Measurements from ENCODE around the gene PLCH2. TPM values are rescaled to one million over a fixed set of nuclear protein-coding genes. Genes with fewer than 3 reads are reported as not detected.

Gene PLCH2
- total and polyA plus RNA-seq, 2 of the 13 experiments (the other 11 are each of a cell fraction or from before 2014, with no cell fraction given), result 0.15 to 0.67 TPM

DNA sequence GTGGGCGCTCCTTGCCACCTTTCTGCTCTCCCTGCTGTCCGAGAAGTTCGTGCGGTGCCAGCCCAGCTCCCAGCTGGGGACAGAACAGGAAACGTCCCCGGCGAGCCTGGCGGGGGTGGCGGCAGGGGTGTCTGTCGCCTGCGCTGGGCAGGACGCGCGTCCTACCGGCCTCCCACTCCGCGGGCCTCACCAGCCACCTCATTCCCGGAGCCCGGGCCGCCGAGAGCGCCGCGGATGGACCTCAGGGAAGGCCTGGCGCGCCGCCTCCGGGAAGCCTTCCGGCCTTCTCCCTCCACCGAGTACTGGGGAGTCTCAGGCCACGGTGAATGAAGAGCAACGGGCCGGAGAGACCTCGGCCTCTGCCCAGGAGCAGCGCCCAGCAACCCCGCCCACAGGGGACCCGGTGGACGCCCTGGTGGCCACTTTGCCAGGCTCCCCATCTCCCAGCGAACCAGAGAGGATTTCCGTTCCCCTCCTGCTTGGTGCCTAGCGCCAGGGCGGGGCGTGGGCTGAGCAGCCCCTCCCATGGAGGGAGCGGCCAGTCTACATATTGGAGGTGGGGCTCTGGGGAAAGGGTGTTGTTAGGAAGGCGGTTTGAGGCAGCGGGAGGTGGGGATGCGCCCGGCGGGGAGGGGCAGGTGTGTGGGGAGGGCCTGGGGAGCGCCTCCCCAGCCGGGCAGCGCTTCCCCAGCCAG lies 70.6 kb downstream of the PLCH2 start (continued):
- peak; percentile 49; the same call in 1 of the 2 replicates for TF ChIP-seq ZBTB2 (CRISPR knock-in tag; IDR thresholded peaks at IDR 0.05; ENCODE audit: low read depth)
- no peak for TF ChIP-seq ZNF629 (CRISPR knock-in tag; conservative IDR thresholded peaks at IDR 0.05)
- no peak for TF ChIP-seq ZNF256 (CRISPR knock-in tag; conservative IDR thresholded peaks at IDR 0.05)
- TF ChIP-seq SALL2 (CRISPR knock-in tag; IDR thresholded peaks at IDR 0.05), result peak; percentile 76; the same call in 1 of the 2 replicates
- 0 out of 2 replicates have a peak, but pooled peaks have one; percentile 10 for TF ChIP-seq ZSCAN21 (CRISPR knock-in tag; IDR thresholded peaks at IDR 0.05; ENCODE audit: borderline replicate concordance)
- TF ChIP-seq ZNF251 (CRISPR knock-in tag; IDR thresholded peaks at IDR 0.05), result no peak
- no peak for TF ChIP-seq KAT7 (CRISPR knock-in tag; IDR thresholded peaks at IDR 0.05; ENCODE audit: borderline replicate concordance)
- TF ChIP-seq, protein P1, sequence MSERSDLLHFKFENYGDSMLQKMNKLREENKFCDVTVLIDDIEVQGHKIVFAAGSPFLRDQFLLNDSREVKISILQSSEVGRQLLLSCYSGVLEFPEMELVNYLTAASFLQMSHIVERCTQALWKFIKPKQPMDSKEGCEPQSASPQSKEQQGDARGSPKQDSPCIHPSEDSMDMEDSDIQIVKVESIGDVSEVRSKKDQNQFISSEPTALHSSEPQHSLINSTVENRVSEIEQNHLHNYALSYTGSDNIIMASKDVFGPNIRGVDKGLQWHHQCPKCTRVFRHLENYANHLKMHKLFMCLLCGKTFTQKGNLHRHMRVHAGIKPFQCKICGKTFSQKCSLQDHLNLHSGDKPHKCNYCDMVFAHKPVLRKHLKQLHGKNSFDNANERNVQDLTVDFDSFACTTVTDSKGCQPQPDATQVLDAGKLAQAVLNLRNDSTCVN (CRISPR knock-in tag; IDR thresholded peaks at IDR 0.05; ENCODE audit: borderline replicate concordance), result peak; percentile 27; the same call in 1 of the 2 replicates
- no peak for TF ChIP-seq ZNF484 (CRISPR knock-in tag; IDR thresholded peaks at IDR 0.05; ENCODE audit: borderline replicate concordance, low read depth)
- no peak for TF ChIP-seq FOXO4 (CRISPR knock-in tag; conservative IDR thresholded peaks at IDR 0.05)
- TF ChIP-seq MED8 (CRISPR knock-in tag; IDR thresholded peaks at IDR 0.05; ENCODE audit: insufficient replicate concordance), result peak; percentile 30
- TF ChIP-seq, protein P2, sequence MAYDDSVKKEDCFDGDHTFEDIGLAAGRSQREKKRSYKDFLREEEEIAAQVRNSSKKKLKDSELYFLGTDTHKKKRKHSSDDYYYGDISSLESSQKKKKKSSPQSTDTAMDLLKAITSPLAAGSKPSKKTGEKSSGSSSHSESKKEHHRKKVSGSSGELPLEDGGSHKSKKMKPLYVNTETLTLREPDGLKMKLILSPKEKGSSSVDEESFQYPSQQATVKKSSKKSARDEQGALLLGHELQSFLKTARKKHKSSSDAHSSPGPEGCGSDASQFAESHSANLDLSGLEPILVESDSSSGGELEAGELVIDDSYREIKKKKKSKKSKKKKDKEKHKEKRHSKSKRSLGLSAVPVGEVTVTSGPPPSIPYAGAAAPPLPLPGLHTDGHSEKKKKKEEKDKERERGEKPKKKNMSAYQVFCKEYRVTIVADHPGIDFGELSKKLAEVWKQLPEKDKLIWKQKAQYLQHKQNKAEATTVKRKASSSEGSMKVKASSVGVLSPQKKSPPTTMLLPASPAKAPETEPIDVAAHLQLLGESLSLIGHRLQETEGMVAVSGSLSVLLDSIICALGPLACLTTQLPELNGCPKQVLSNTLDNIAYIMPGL (CRISPR knock-in tag; IDR thresholded peaks at IDR 0.05; ENCODE audit: borderline replicate concordance in 1 of 2, low read depth in 1 of 2), result peak in 1 of 2 experiments; percentile 54; a peak in 1 of 4 replicates
- TF ChIP-seq CREM (IDR thresholded peaks at IDR 0.05), result no peak
- no peak for TF ChIP-seq CREM (CRISPR knock-in tag; IDR thresholded peaks at IDR 0.05)
- TF ChIP-seq PATZ1 (CRISPR knock-in tag; IDR thresholded peaks at IDR 0.05), result peak; percentile 89
- no peak for TF ChIP-seq TMF1 (CRISPR knock-in tag; IDR thresholded peaks at IDR 0.05; ENCODE audit: low read depth)
- TF ChIP-seq ZNF749 (CRISPR knock-in tag; IDR thresholded peaks at IDR 0.05; ENCODE audit: borderline replicate concordance), result no peak
- no peak for TF ChIP-seq ZNF773 (CRISPR knock-in tag; IDR thresholded peaks at IDR 0.05; ENCODE audit: borderline replicate concordance)
- TF ChIP-seq, protein P3, sequence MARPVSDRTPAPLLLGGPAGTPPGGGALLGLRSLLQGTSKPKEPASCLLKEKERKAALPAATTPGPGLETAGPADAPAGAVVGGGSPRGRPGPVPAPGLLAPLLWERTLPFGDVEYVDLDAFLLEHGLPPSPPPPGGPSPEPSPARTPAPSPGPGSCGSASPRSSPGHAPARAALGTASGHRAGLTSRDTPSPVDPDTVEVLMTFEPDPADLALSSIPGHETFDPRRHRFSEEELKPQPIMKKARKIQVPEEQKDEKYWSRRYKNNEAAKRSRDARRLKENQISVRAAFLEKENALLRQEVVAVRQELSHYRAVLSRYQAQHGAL (CRISPR knock-in tag; IDR thresholded peaks at IDR 0.05; ENCODE audit: not compliant biosample characterization), result no peak
- TF ChIP-seq CAMTA2 (CRISPR knock-in tag; IDR thresholded peaks at IDR 0.05; ENCODE audit: borderline replicate concordance), result no peak

Data from HepG2 (cell line).